Brain pericyte (primary cell): ENCODE data around the gene NCAPH2.

ENCODE experiments used
- DNase-seq: peaks from one replicate; pipeline ENCODE4 v3.0.0-alpha.2; 2012; ENCODE audit warnings: low read depth, low spot score

NCAPH2 gene

GRCh38 chr22:50474710-50475651 lies 33.0 kb upstream of the NCAPH2 start, which contains the start of gene SBF1:
Gene SBF1 (minus strand): TSS chr22:50475035. CDS start chr22:50474840, 195 bp downstream.
- DNase-seq, result peak; percentile 33

DNA sequence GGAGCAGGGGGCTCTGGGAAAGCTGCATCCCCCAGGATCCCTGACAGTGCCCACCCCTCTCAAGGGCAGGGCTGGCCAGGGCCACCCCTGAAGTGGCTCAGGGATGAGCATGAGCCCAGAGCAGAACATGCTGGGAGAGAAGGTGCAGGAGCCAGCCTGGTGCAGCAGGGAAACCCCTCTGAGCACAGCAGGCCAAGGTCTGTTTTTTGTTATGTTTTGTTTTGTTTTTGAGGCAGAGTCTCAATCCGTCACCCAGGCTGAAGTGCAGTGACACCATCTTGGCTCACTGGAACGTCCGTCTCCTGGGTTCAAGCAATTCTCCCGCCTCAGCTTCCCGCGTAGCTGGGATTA lies 32.4 kb upstream of the NCAPH2 start:
- DNase-seq, result no peak

DNA sequence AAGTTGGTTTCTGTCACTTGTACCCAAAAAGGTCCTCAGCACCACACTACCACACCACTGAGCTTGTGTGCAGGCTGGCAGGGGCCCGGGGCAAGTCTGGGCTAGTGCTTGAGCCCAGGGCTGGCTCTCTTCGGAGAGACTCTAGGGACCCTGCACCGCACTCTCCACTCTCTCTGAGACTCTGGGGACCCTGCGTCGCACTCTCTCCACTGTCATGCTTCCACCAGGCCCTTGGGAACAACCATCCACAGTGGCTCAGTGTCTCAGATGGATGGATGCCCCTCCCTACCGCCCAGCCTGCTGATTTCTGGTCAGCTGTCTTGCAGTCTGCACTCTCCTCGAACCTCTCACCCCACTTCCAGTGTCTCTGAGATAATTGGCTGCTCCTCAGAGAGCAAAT lies 31.2 kb upstream of the NCAPH2 start:
- DNase-seq, result no peak

DNA sequence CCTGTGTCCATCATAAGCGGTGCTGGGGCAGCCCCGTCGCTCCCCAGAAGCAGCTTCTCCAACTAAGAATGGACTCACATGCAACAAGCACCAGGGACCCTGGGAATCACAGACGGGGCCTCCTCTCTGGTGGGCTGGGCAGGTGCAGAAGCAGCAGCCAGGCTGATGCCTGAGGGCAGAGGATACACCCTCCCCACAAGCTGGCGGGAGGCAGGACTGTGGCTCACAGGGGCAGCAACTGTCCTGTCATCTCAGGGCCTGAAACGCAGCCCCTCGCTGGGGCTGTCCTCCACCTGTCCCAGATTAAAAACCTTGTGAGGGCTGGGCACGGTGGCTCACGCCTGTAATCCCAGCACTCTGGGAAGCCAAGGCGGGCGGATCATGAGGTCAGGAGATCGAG lies 30.1 kb upstream of the NCAPH2 start:
- DNase-seq, result no peak

GRCh38 chr22:50479721-50480120 lies 28.3 kb upstream of the NCAPH2 start:
- DNase-seq, result no peak

GRCh38 chr22:50481045-50481439 lies 27.0 kb upstream of the NCAPH2 start:
- no peak for DNase-seq

DNA sequence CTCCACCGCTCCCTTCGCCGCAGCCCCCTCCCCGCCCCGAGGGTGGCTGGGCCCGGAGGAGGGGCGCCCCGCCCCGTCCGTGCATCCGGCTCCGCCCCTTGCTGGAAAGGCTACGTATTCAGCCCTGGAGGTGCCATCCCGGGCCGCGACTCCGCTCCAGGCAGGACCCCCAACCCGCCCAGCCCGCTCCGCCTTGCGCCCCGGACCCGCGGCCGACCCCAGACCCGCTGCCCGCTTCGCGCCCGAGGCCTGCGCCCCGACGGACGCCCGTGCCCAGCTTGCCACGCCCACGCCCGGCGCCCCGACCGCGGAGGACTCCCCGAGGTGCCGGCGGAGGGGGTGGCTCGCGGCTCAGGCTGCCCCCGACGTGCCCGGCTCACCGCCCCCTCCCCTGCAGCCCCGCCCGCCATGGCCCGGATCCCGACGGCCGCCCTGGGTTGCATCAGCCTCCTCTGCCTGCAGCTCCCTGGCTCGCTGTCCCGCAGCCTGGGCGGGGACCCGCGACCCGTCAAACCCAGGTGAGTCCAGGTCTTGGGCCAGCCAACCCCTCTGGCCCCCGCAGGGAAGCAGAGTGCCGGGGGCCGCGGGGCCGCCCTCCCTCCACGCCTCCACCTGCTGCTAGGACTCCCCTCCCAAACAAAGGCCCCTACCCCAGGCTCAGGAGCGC lies 26.5 kb upstream of the NCAPH2 start, which contains the start of gene ADM2:
TSS of gene ADM2 (plus strand) at position 104 of the 667 bp plus-strand sequence. CDS start at position 409, 305 bp downstream.
- DNase-seq, result no peak

DNA sequence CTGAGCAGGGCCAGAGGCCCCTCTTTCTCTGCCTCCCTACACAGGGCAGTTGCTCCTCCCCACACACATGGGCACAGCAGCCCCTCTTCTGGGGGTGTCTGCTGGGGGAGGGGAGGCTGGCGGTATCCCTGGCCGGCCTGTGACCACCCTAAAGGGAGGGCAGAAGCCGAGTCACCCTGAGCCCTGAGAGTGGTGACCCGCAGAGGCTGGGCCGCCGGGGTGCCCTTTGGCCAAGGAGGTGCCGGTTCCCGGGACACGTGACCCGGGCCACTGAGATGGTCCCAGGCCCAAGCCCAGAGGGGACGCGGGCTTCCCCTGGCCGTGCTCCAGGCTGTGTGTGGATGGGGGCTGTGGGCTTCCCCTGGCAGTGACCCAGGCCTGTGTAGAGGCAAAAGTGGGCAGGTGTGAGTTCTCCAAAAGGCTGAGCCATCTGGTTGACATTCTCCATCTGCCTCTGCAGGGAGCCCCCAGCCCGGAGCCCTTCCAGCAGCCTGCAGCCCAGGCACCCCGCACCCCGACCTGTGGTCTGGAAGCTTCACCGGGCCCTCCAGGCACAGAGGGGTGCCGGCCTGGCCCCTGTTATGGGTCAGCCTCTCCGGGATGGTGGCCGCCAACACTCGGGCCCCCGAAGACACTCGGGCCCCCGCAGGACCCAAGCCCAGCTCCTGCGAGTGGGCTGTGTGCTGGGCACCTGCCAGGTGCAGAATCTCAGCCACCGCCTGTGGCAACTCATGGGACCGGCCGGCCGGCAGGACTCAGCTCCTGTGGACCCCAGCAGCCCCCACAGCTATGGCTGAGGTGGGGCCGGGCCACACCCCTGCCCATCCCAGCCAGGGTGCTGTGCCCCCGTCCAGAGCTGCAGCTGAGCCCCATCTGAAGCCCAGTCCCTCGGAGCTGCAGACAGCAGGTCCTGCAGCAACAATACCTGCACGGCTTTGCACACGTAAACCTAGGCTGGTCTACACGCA lies 25.6 kb upstream of the NCAPH2 start:
- DNase-seq, result no peak

DNA sequence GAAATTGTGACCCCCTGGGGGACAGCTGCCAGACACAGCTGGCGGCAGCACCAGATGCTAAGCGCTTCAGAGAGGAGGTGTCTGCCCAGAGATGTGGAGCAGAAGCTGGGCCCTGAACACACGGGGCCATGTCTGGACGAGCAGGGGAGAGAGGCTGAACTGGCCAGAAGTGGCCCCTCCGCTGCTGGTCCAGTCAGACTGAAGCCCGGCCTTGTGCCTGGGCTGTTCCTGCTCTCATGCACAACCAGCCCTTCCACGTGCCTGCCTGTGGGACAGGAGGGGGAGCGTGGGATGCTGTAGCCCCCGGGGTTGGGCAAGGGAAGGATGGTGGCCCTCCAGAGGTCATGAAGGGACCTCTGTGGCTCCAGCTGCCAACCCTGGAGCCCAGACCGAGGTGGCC lies 24.9 kb upstream of the NCAPH2 start:
- DNase-seq, result no peak

DNA sequence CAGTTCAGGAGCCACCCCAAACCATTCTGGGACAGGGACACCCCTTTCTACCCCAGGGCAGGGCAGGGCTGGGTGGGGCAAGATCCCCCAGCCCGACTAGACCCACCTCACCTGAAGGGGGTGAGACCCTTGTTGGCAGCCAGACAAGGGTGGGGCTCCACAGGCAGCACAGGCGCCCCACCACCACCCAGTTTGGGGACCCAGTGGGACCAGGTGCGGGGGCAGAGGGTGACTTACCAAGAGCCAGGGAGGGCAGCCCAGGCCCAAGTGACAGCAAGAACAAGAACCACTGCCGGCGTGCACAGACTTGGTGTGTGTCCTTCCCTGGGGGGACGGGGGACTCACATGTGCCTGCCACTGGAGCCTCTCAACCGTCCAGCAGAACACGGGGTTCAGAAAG lies 24.5 kb upstream of the NCAPH2 start:
- no peak for DNase-seq

GRCh38 chr22:50483977-50484853 lies 23.8 kb upstream of the NCAPH2 start:
- no peak for DNase-seq

DNA sequence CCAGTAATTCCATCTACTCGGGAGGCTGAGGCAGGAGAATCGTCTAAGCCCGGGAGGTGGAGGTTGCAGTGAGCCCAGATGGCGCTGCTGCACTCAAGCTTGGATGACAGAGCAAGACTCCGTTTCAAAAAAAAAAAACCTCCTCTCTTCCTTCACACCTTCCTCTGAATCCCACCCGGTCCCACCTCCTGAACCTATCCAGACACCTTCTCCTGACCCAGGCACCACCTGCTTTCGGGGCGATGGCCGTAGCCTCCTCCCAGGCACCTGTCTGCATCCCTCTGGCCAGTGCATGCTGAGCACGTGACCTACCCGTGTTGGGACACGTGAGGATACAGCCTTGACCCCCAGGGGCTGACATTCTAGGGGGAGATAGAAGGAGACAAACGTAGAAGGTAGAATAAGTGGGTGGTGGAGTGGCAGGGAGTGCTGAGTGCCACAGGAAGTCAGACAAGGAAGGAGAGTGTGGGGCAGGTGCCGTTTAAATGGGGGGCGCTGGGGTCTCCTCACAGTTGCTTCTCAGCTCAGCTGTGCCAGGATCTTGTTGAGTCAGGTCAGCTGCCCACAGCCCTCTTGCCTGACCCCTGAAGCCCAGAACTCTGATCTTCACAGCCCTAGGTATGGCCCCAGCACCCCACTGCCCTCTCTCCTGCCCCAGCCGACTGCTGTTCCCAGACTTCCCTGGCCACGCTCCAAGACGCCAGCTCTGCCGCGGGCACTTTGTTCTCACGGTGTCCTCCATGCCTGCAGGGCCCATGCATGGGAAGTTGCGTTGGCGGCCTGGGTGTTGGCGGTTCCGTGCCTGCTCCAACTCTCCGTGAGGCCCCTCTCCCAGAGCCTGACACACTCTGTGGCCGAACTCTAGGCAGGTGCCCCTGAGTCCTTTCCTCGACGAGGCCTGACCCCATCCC lies 22.5 kb upstream of the NCAPH2 start:
- no peak for DNase-seq

GRCh38 chr22:50486561-50487289 lies 21.3 kb upstream of the NCAPH2 start, which contains the start of gene MIOX:
Gene MIOX (plus strand): TSS chr22:50486859. CDS start chr22:50486898, 39 bp downstream.
- no peak for DNase-seq

DNA sequence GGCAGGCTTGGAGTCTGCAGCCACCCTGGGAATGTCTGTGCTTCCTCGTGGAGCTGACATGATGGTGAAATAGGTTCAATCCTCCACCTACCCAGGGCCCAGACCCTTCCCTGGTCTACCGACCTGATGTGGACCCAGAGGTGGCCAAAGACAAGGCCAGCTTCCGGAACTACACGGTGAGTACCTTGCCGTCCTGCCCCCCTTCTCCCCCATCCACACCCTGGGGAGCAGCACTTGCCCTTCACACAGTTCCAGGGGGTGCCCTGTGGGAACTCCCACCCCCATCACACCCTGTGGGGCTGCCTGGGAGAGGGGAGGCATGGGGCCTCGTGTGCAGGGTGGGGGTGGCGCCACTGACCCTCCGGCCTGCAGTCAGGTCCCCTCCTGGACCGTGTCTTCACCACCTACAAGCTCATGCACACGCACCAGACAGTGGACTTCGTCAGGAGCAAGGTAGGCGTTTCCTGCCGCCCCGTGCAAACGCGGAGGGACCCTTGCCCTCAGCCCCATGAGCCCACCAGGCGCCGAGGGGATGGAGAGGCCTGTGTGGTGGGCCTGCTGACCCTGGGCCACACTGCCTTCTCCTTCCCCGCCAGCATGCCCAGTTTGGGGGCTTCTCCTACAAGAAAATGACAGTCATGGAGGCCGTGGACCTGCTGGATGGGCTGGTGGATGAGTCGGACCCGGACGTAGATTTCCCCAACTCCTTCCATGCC lies 20.6 kb upstream of the NCAPH2 start:
- DNase-seq, result no peak

DNA sequence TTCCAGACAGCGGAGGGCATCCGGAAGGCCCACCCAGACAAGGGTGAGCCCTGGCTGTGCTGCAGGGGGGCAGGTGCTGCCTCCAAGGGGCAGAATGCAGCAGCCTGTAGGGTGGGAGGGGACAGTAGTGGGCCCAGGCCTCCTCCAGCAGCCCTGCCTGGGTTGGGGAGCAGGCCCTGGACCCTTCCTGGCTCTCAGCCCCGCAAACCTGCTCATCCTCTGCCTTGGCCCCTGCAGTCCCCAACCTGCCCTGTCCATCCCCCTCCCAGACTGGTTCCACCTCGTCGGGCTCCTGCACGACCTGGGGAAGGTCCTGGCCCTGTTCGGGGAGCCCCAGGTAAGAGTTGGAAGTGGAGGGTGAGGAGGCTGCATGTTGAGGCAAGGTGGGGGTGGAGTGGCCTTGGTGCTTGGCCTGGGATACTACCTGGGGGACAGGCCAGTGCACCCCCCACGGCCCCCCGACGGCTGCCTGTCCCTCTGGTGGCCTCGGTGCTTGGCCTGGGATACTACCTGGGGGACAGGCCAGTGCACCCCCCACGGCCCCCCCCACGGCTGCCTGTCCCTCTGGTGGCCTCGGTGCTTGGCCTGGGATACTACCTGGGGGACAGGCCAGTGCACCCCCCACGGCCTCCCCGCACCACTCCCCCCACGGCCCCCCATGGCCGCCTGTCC lies 19.9 kb upstream of the NCAPH2 start:
- DNase-seq, result no peak

- no peak for DNase-seq
Observed at GRCh38 chr22:50488886-50489285, 19.1 kb upstream of the NCAPH2 start.
